K562 (cell line): ENCODE measurements around the gene KLHL8. TPM values are rescaled to one million over a fixed set of nuclear protein-coding genes. Genes with fewer than 3 reads are reported as not detected.
A peak's percentile ranks its signal among the peaks of the same experiment; 100 is the strongest.

ENCODE experiments used
- ATAC-seq: fragments of 200-7000 bp; cut with Tn5 transposase; 3 replicates; pipeline ENCODE4 v1.9.1; 2020; ENCODE audit warnings: moderate library complexity
- BruUV-seq: library from RNA; stranded (reverse); fragments of 400-500 nt; replicated peaks from 2 replicates; lab custom pipeline; 2021; lab: Mats Ljungman, UMichigan
- CTCF ChIA-PET: fragments of 300-600 bp; formaldehyde crosslinking; extraction: SDS; loops from one replicate; lab custom pipeline; 2021; ENCODE audit warnings: low intra/inter-chr PET ratio; lab: Yijun Ruan, JAX
- POLR2A ChIA-PET: fragments of 300-600, 350-650 bp; sonication (Branson Sonifier 250); formaldehyde crosslinking; extraction: SDS; loops from one replicate; lab custom pipeline; 2021; ENCODE audit warnings: antibody characterized with exemption, inconsistent platforms; lab: Yijun Ruan, JAX
- DNase-seq, 4 experiments: peaks; one replicate each; pipeline versions ENCODE4 v3.0.0 to v3.0.0-alpha.2; 2011 to 2018; ENCODE audit warnings: low spot score in 3 of 4, mixed read lengths in 3 of 4; ENCODE audit errors: extremely low read depth in 1 of 4
- FAIRE-seq: peaks from 2 replicates; lab custom pipeline; 2011; peaks lifted over from hg19 to GRCh38; lab: Jason Lieb, UNC
- H2AFZ ChIP-seq: 2 replicates; pipeline ENCODE4 v1.6.0; 2011; ENCODE audit warnings: low read depth, low read length, control low read depth, inconsistent platforms
- H3K27ac ChIP-seq: fragments of 200-600 bp; 3 replicates; pipeline ENCODE4 v1.8.0; 2011; ENCODE audit warnings: low read depth, mild to moderate bottlenecking, control low read depth, inconsistent platforms, low read length, moderate library complexity, mixed read lengths; ENCODE audit errors: extremely low read depth
- H3K27me3 ChIP-seq, 2 experiments: fragments of 300-600 bp in 1 of 2; 2 replicates in 1 of 2; 3 replicates in 1 of 2; pipeline versions ENCODE4 v1.6.0 to v1.8.0; 2011; ENCODE audit warnings: inconsistent platforms in 2 of 2, low read length in 2 of 2, mild to moderate bottlenecking in 1 of 2, mixed read lengths in 1 of 2, moderate library complexity in 1 of 2; ENCODE audit not compliant: control insufficient read depth in 2 of 2, insufficient read depth in 2 of 2
- H3K36me3 ChIP-seq: fragments of 300-600 bp; 3 replicates; pipeline ENCODE4 v1.8.0; 2011; ENCODE audit warnings: mild to moderate bottlenecking, low read length, inconsistent platforms; ENCODE audit not compliant: control insufficient read depth, insufficient read depth
- H3K4me1 ChIP-seq, 2 experiments: fragments of 200-600 bp in 1 of 2; replicated peaks in 1 of 2; 2 replicates in 1 of 2; 3 replicates in 1 of 2; pipeline versions ENCODE4 v1.5.1 to v1.8.0; 2011; ENCODE audit warnings: inconsistent platforms in 2 of 2, low read length in 2 of 2, mild to moderate bottlenecking in 1 of 2, mixed read lengths in 1 of 2, moderate library complexity in 1 of 2; ENCODE audit not compliant: control insufficient read depth in 2 of 2, insufficient read depth in 2 of 2
- H3K4me2 ChIP-seq: 2 replicates; pipeline ENCODE4 v1.6.1; 2011; ENCODE audit warnings: low read length, control low read depth, inconsistent platforms, mixed read lengths; ENCODE audit not compliant: insufficient read depth
- H3K4me3 ChIP-seq: fragments of 200-600 bp; sonication (generic), shearing (Covaris generic); 2 replicates; pipeline ENCODE4 v1.5.1; 2016; ENCODE audit warnings: control low read depth, inconsistent platforms
- H3K79me2 ChIP-seq: fragments of 200-600 bp; 3 replicates; pipeline ENCODE4 v1.8.0; 2011; ENCODE audit warnings: low read length, inconsistent platforms; ENCODE audit not compliant: control insufficient read depth, insufficient read depth
- H3K9ac ChIP-seq, 2 experiments: 2 replicates each; pipeline versions ENCODE4 v1.6.0 to v1.6.1; 2011; ENCODE audit warnings: low read depth in 2 of 2, low read length in 2 of 2, control low read depth in 1 of 2, inconsistent platforms in 1 of 2, mild to moderate bottlenecking in 1 of 2, mixed read lengths in 1 of 2; ENCODE audit not compliant: insufficient read depth in 1 of 2
- H3K9me1 ChIP-seq: one replicate; pipeline ENCODE4 v1.6.0; 2011; ENCODE audit warnings: inconsistent platforms, mild to moderate bottlenecking, low read length, moderate library complexity; ENCODE audit not compliant: control insufficient read depth, insufficient read depth
- H3K9me3 ChIP-seq: replicated peaks from 2 replicates; pipeline ENCODE4 v1.5.1; 2011; ENCODE audit warnings: low read depth, low read length, inconsistent platforms; ENCODE audit not compliant: control insufficient read depth, insufficient read depth
- H4K20me1 ChIP-seq: replicated peaks from 2 replicates; pipeline ENCODE4 v1.6.1; 2011; ENCODE audit warnings: low read length, inconsistent platforms, mixed read lengths; ENCODE audit not compliant: control insufficient read depth, insufficient read depth
- ESRRB ChIP-seq: fragments of 250-450 bp; sonication (Bioruptor Pico); IDR thresholded peaks from 2 replicates; pipeline ENCODE4 v1.5.0; 2020; ENCODE audit warnings: mild to moderate bottlenecking, moderate library complexity, borderline replicate concordance
- KDM2B ChIP-seq: fragments of 250-450 bp; sonication (Bioruptor Pico); IDR thresholded peaks from 2 replicates; pipeline ENCODE4 v1.8.0; 2021; ENCODE audit warnings: mild to moderate bottlenecking, moderate library complexity
- MAFK ChIP-seq: IDR thresholded peaks from 2 replicates; pipeline ENCODE4 v1.6.1; 2011; ENCODE audit warnings: low read length, improper control_type of control experiment
- PHF21A ChIP-seq: fragments of 450-650 bp; IDR thresholded peaks from 2 replicates; pipeline ENCODE4 v1.6.1; 2017; ENCODE audit warnings: low read depth, borderline replicate concordance
- PRPF4 ChIP-seq: fragments of 200-400 bp; formaldehyde crosslinking; IDR thresholded peaks from one replicate; pipeline ENCODE4 v1.6.1; 2017; ENCODE audit warnings: low read length, low read depth, mild to moderate bottlenecking; ENCODE audit not compliant: insufficient read depth, poor library complexity, severe bottlenecking
- PTTG1 ChIP-seq: fragments of 450-650 bp; IDR thresholded peaks from 2 replicates; pipeline ENCODE4 v1.6.1; 2016; ENCODE audit warnings: low read depth, mild to moderate bottlenecking, missing genetic modification characterization, missing compliant biosample characterization
- RB1 ChIP-seq: fragments of 450-650 bp; IDR thresholded peaks from 2 replicates; pipeline ENCODE4 v1.6.1; 2017; ENCODE audit warnings: low read depth, mild to moderate bottlenecking
- RBM14 ChIP-seq: fragments of 200-400 bp; formaldehyde crosslinking; IDR thresholded peaks from 2 replicates; pipeline ENCODE4 v1.6.1; 2018; ENCODE audit warnings: low read depth, mild to moderate bottlenecking, low read length, moderate library complexity, borderline replicate concordance; ENCODE audit not compliant: insufficient read depth
- RBM17 ChIP-seq: fragments of 200-400 bp; formaldehyde crosslinking; IDR thresholded peaks from 2 replicates; pipeline ENCODE4 v1.6.1; 2017; ENCODE audit warnings: low read depth, mild to moderate bottlenecking, low read length, borderline replicate concordance
- SMARCE1 ChIP-seq: fragments of 450-650 bp; IDR thresholded peaks from 2 replicates; pipeline ENCODE4 v1.7.1; 2016; ENCODE audit warnings: mild to moderate bottlenecking
- SP1 ChIP-seq: sonication (generic); formaldehyde crosslinking; IDR thresholded peaks from 2 replicates; pipeline ENCODE4 v1.8.1; 2022; ENCODE audit warnings: mild to moderate bottlenecking, missing genetic modification reagents
- TEAD1 ChIP-seq, 2 experiments: fragments of 450-650 bp in 1 of 2; sonication (generic) in 1 of 2; formaldehyde crosslinking; IDR thresholded peaks; 2 replicates each; pipeline versions ENCODE4 v1.4.0 to v1.8.0; 2020 to 2022; ENCODE audit warnings: mild to moderate bottlenecking in 2 of 2, missing genetic modification reagents in 1 of 2
- THAP7 ChIP-seq: fragments of 250-450 bp; sonication (Bioruptor Pico); IDR thresholded peaks from 2 replicates; pipeline ENCODE4 v1.5.0; 2021
- TRIM24 ChIP-seq, 2 experiments: fragments of 450-650 bp; IDR thresholded peaks; 2 replicates each; pipeline ENCODE4 v1.6.1; 2016
- ZBTB34 ChIP-seq: fragments of 250-450 bp; sonication (Bioruptor Pico); IDR thresholded peaks from 2 replicates; pipeline ENCODE4 v1.8.0; 2021; ENCODE audit warnings: mild to moderate bottlenecking, moderate library complexity
- ZFP91 ChIP-seq: sonication (generic); formaldehyde crosslinking; IDR thresholded peaks from 2 replicates; pipeline ENCODE4 v1.8.0; 2022; ENCODE audit warnings: mild to moderate bottlenecking, missing genetic modification reagents
- ZNF124 ChIP-seq: sonication (generic); formaldehyde crosslinking; IDR thresholded peaks from 2 replicates; pipeline ENCODE4 v1.8.1; 2022; ENCODE audit warnings: missing genetic modification reagents
- WGBS: fragments of 100-300 bp; shearing (Covaris generic); methylation state at CpG from one replicate; pipeline ENCODE4 v1.1.6; 2016; ENCODE audit warnings: low coverage, mixed read lengths; ENCODE audit not compliant: insufficient coverage; ENCODE audit errors: missing lambda C conversion rate; 5-methylcytosine and 5-hydroxymethylcytosine counted together
- in situ Hi-C: fragments of 300-500 bp; cut with MboI; formaldehyde crosslinking; loops from 4 replicates; pipeline ENCODE4 v1.15.0; 2018; ENCODE audit warnings: inconsistent platforms, mixed read lengths
- intact Hi-C: fragments of 100-400 bp; cut with micrococcal nuclease; formaldehyde crosslinking; loops from 2 replicates; pipeline ENCODE4 v1.14.2; 2022
- polyA plus RNA-seq, 8 experiments: library from polyadenylated mRNA; depleted of rRNA in 4 of 8; stranded (reverse) in 5 of 8; unstranded in 3 of 8; fragments of >200 nt; fragmentation: Nextera tagmentation in 2 of 8; fragmentation: Illumina TruSeq in 1 of 8; extraction: Ambion mirVana in 2 of 8; extraction: Trizol in 1 of 8; gene quantifications; 2 replicates each; pipeline versions ENCODE4 v1.2.1 to v1.2.3, GENCODE V29; 2011 to 2014; ENCODE audit warnings: inconsistent platforms in 1 of 8, missing spikeins in 1 of 8
- total RNA-seq, 7 experiments: library from RNA; depleted of rRNA in 6 of 7; stranded (reverse); fragments of >200 nt in 6 of 7; fragmentation: Illumina TruSeq in 2 of 7; extraction: Trizol in 2 of 7; gene quantifications; 2 replicates each; pipeline versions ENCODE4 v1.2.1 to v1.2.3, GENCODE V29; 2011 to 2021; ENCODE audit warnings: low replicate concordance in 1 of 7

Gene KLHL8
- total and polyA plus RNA-seq, 9 of the 15 experiments (the other 6 are each of a cell fraction or from before 2014, with no cell fraction given): 8.7 to 25.3 (median 15.7) TPM

- TF ChIP-seq PHF21A (no peak), RBM17 (no peak), RB1 (no peak), TRIM24 (IDR thresholded peaks at IDR 0.05) (peak; percentile 79 to 89; a peak in 2 of 4 replicates), ZNF124 (CRISPR knock-in tag) (no peak), MAFK (no peak), TEAD1 (CRISPR knock-in tag; IDR thresholded peaks at IDR 0.05) (no peak), SMARCE1 (no peak), SP1 (CRISPR knock-in tag) (no peak)
Observed at GRCh38 chr4:87232216-87232615, 11.8 kb upstream of the KLHL8 start (continued).

DNA sequence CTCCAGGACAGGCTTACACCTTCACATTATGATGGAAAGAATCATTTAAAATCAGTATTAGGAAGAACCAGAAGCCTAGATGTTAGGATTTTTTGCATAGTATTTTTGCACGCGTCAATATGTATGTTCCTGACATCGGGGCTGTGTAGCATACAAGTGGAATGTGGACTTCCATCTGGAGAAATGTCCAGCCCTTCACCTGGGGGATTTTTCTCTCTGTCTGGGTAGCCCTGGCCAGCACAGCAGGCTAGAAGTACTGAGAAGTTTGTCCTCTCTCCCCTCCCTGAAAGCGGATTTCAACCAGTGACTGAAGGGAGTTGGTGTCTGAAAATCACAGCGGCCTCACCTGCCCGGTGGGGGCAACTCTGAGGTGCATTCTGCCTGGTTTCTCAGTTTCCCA lies 10.4 kb upstream of the KLHL8 start:
- Histone ChIP-seq H3K4me1 (peaks cover 0 to 9% of the 10 kb centered on the region in 2 experiments; a peak in 1 of 5 replicates), H3K36me3 (no peaks in the 10 kb centered on the region), H3K27me3 (no peaks in the 10 kb centered on the region; a peak in 1 of 5 replicates), H3K9me3 (no peaks in the 10 kb centered on the region), H3K9ac (no peak overlapping the region), H3K4me3 (no peak overlapping the region), H3K27ac (no peak overlapping the region), H3K9me1 (no peaks in the 10 kb centered on the region), H2AFZ (0 out of 2 replicates have a peak overlapping the region, but pooled peaks have one; percentile 12), H4K20me1 (no peaks in the 10 kb centered on the region), H3K4me2 (no peak overlapping the region), H3K79me2 (no peaks in the 10 kb centered on the region)
- no peak for DNase-seq
- in situ Hi-C loops: loop anchor here (5.0 to 10.0 kb wide), 2 partner anchors 79 to 326 kb away; no protein-coding TSS in a partner anchor
- intact Hi-C loops: no loop called here
- ChIA-PET CTCF (no interaction called here), POLR2A (no interaction called here)
- ATAC-seq: no peak; the same call in 2 of the 3 replicates
- FAIRE-seq: no peak
- 21% methylated on average over 6 of the region's 6 CpGs for WGBS
- no TSS peak for BruUV-seq
- no peak for TF ChIP-seq KDM2B (CRISPR knock-in tag)
- no peak for TF ChIP-seq ZBTB34 (CRISPR knock-in tag)
- no peak for TF ChIP-seq THAP7 (CRISPR knock-in tag)
- TF ChIP-seq PTTG1: no peak
- no peak for TF ChIP-seq RBM14
- no peak for TF ChIP-seq PRPF4
- TF ChIP-seq ZFP91 (CRISPR knock-in tag): no peak
- no peak for TF ChIP-seq ESRRB
- TF ChIP-seq, all 486 proteins: peak for 0
